ENCODE data around the gene SLF1.

The SLF1 gene

DNA sequence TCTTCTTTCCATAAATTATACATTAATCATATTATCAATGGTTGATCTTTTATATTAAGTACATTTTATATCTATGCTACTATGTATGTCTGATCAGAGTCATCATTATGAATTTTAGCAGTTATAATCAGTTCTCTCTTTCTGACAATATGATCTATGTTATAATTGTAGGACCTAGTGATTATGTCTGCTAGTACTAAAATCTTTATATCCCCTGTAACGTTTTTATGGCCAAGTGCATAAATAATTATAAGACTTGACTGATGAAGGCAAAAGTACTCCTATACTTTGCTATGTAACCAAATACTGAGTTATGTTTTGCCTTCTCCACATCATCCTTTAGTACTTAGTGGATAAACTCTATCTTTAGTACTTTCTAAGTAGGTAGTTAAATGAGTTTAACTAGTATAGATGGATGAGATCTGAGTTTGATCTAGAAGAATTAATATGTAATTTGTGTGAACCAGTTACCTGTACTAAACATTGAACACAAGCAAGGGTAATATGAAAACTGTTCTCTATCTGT lies 75.4 kb downstream of the SLF1 start:
- Mint-ChIP-seq H3K4me3 (no peak overlapping the region), H3K36me3 (ENCODE audit: low read depth) (no peaks in the 10 kb centered on the region), H3K27ac (no peak overlapping the region), H3K4me1 (peaks cover 34% of the 10 kb centered on the region), H3K9me3 (no peaks in the 10 kb centered on the region), H3K27me3 (ENCODE audit: low read depth, poor library complexity) (no peaks in the 10 kb centered on the region)
- no peak for DNase-seq
- TF ChIP-seq, protein P1, sequence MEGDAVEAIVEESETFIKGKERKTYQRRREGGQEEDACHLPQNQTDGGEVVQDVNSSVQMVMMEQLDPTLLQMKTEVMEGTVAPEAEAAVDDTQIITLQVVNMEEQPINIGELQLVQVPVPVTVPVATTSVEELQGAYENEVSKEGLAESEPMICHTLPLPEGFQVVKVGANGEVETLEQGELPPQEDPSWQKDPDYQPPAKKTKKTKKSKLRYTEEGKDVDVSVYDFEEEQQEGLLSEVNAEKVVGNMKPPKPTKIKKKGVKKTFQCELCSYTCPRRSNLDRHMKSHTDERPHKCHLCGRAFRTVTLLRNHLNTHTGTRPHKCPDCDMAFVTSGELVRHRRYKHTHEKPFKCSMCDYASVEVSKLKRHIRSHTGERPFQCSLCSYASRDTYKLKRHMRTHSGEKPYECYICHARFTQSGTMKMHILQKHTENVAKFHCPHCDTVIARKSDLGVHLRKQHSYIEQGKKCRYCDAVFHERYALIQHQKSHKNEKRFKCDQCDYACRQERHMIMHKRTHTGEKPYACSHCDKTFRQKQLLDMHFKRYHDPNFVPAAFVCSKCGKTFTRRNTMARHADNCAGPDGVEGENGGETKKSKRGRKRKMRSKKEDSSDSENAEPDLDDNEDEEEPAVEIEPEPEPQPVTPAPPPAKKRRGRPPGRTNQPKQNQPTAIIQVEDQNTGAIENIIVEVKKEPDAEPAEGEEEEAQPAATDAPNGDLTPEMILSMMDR (IDR thresholded peaks at IDR 0.05): no peak

DNA sequence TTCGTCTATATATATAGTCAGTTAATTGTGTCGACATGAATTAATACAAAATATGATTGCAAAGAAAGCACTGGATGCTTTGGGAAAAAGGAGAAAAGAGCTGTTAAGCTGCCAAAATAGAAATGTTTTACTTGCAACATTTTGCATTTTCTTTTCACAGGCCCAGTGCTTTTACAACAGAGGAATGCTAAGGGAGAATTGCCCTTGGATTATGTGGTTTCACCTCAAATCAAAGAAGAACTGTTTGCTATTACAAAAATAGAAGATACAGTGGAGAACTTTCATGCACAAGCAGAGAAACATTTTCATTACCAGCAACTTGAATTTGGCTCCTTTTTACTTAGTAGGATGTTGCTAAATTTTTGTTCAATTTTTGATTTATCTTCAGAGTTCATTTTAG lies 76.2 kb downstream of the SLF1 start:
- no peaks in the 10 kb centered on the region for H3K9me3 Mint-ChIP-seq
- peaks cover 41% of the 10 kb centered on the region for H3K4me1 Mint-ChIP-seq
- TF ChIP-seq, protein P1 (IDR thresholded peaks at IDR 0.05): no peak
- no peaks in the 10 kb centered on the region for H3K27me3 Mint-ChIP-seq (ENCODE audit: low read depth, poor library complexity)
- no peak overlapping the region for H3K4me3 Mint-ChIP-seq
- no peak for DNase-seq
- H3K27ac Mint-ChIP-seq: no peak overlapping the region
- no peaks in the 10 kb centered on the region for H3K36me3 Mint-ChIP-seq (ENCODE audit: low read depth)

- peaks cover 37% of the 10 kb centered on the region for H3K4me1 Mint-ChIP-seq
- TF ChIP-seq, protein P1 (IDR thresholded peaks at IDR 0.05): no peak
- peak overlapping the region; percentile 52 for H3K27ac Mint-ChIP-seq
- no peaks in the 10 kb centered on the region for H3K27me3 Mint-ChIP-seq (ENCODE audit: low read depth, poor library complexity)
- DNase-seq: no peak
- no peak overlapping the region for H3K4me3 Mint-ChIP-seq
- peaks cover 24% of the 10 kb centered on the region for H3K36me3 Mint-ChIP-seq (ENCODE audit: low read depth)
- H3K9me3 Mint-ChIP-seq: peaks cover 4% of the 10 kb centered on the region
Measured at GRCh38 chr5:94698197-94698596, 79.7 kb downstream of the SLF1 start.

- TF ChIP-seq, protein P1 (IDR thresholded peaks at IDR 0.05): no peak
- DNase-seq: no peak
- H3K27ac Mint-ChIP-seq: no peak overlapping the region
- H3K36me3 Mint-ChIP-seq (ENCODE audit: low read depth): peaks cover 32% of the 10 kb centered on the region
- peaks cover 29% of the 10 kb centered on the region for H3K4me1 Mint-ChIP-seq
- H3K4me3 Mint-ChIP-seq: no peak overlapping the region
- peaks cover 7% of the 10 kb centered on the region for H3K9me3 Mint-ChIP-seq
- no peaks in the 10 kb centered on the region for H3K27me3 Mint-ChIP-seq (ENCODE audit: low read depth, poor library complexity)
Measured at GRCh38 chr5:94699562-94699961, 81.1 kb downstream of the SLF1 start.

- Mint-ChIP-seq H3K4me1 (peaks cover 34% of the 10 kb centered on the region), H3K27ac (peak overlapping the region; percentile 43), H3K4me3 (no peak overlapping the region), H3K9me3 (peaks cover 7% of the 10 kb centered on the region), H3K36me3 (ENCODE audit: low read depth) (peaks cover 32% of the 10 kb centered on the region), H3K27me3 (ENCODE audit: low read depth, poor library complexity) (no peaks in the 10 kb centered on the region)
- DNase-seq: no peak
- TF ChIP-seq, protein P1 (IDR thresholded peaks at IDR 0.05): no peak
Measured at GRCh38 chr5:94700592-94700991, 82.1 kb downstream of the SLF1 start.

GRCh38 chr5:94702729-94703128 lies 84.3 kb downstream of the SLF1 start:
- H3K9me3 Mint-ChIP-seq: peaks cover 7% of the 10 kb centered on the region
- H3K27me3 Mint-ChIP-seq (ENCODE audit: low read depth, poor library complexity): no peaks in the 10 kb centered on the region
- peaks cover 56% of the 10 kb centered on the region for H3K4me1 Mint-ChIP-seq
- DNase-seq: no peak
- H3K4me3 Mint-ChIP-seq: no peak overlapping the region
- TF ChIP-seq, protein P1 (IDR thresholded peaks at IDR 0.05): no peak
- H3K27ac Mint-ChIP-seq: no peak overlapping the region
- peaks cover 32% of the 10 kb centered on the region for H3K36me3 Mint-ChIP-seq (ENCODE audit: low read depth)
